Measurements from ENCODE around the gene DENND6A.
"Not testable (repeated sequence)": the region's sequence is repeated elsewhere in the genome, so short reads cannot be mapped to it uniquely, and the experiment has no call there.

DENND6A gene

DNA sequence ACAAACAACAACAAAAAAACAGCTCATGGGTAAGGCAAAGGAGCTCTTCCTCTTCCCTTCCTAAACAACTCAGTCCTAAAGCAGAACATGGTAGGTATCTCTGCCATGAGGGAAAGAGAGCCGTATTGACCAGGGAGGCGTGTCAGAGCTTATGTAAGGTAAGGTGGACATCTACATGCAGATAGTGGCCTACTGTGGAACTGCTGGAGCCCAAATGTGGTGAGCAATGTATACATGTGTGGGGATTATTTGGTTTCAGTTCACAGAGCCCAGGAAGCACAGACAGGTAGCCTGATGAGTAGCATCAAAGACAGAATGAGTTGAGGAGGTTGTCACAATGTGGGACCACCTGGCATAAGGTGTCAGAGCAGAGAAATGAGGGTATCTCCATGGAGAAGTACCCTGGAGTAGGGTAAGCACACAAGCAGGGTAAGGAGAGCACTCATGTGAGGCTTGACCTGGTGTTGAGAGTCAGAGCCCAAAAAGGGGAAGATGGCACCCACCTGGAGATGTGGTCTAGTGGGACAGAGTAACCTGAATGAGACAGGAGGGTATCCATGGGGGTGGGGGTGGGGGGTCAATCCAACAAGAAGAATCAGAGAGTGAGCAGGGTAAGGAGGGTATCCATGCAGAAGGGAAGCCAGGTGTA lies 45.5 kb downstream of the DENND6A start:
- no peak for FAIRE-seq
- no peak for DNase-seq (ENCODE audit: extremely low spot score, insufficient read length, low read depth)

DNA sequence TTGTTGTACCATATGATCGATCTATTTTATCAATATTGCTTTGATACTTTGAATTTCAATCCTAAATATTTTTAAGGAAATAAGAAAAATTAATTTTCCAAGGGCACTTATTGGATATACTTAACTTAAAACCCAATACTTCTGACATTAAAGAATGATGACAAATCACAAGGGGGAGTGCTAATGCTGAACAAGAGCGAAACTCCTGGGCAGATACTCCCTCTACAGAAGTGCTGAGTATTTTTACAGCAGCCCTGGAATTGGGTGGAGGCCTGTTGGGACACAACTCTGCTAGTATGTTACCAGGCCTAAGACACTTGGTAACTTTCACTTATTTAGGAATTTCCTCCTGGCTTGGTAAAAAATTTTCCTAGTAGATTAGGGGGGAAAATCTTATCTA lies 46.2 kb downstream of the DENND6A start:
- DNase-seq (ENCODE audit: extremely low spot score, insufficient read length, low read depth): no peak
- FAIRE-seq: no peak

DNA sequence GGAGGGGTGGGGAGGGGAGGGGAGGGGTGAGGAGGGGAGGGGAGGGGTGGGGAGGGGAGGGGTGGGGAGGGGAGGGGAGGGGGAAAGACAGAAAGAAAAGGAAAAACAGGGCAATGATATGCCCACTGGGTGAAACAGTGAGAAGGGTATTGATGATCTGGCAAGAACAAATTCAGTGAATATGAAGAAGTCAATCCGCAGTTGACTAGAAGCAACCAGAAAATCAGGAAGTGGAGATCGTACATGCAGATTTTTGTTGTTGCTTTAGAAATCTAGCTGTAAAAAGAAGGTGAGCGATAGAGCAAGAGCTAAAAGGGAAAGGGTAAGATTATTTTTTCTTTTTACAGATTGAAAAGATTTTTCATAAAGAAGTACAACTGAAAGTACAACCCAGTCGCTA lies 48.1 kb downstream of the DENND6A start:
- no peak for DNase-seq (ENCODE audit: extremely low spot score, insufficient read length, low read depth)
- no peak for FAIRE-seq

DNA sequence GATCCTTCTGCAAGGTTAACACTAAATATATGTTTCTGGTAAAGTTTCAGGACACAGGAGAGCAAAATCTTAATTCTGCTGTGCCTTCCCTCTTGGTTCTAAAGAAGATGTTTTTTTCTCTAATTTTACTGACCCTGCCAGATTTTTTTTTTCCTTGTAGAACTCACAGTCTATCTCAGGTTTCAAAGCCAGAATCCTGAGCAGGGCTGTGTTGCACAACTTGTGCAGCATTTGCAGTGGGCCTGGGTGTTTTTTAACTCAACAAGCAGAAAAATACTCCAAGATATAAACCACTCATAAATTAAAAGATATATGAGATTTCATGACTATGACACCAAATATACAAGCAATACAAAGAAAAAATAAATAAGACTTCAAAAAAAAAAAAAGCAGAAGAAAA lies 55.5 kb downstream of the DENND6A start:
- FAIRE-seq (no peak), DNase-seq (ENCODE audit: extremely low spot score, insufficient read length, low read depth) (no peak)

DNA sequence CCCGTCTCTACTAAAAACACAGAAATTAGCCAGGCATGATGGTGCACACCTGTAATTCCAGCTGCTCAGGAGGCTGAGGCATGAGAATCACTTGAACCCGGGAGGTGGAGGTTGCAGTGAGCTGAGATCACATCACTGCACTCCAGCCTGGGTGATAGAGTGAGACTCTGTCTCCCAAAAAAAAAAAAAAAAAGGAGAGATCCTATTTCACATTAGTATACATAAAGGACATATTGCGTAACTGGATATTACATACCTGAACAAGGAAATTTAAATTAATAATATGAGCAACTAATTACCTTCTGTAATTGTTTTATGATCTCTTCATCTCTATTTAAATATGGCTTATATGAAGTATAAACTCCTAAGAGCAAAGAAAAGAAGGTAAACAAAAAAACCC lies 58.6 kb downstream of the DENND6A start:
- FAIRE-seq; DNase-seq (ENCODE audit: extremely low spot score, insufficient read length, low read depth): not testable (repeated sequence)

DNA sequence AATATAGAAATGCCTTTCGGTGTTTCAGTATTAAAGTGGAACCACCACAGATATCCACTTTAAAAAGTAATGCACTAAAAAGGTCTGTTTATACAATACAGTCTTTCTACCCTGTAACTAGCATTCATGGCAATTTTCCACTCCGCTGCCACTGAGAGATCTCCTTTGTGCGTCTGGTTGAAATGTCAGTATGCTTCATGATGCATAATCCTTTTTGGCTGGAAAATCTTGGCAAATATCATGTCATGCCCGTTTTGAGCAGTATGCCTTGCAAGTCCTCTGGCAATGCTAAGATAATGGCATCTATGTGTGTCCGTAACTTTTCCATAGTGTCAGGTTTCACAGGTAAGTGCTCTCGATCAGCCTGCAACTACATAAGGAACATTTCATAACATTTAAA lies 64.9 kb downstream of the DENND6A start:
- FAIRE-seq: no peak
- no peak for DNase-seq (ENCODE audit: extremely low spot score, insufficient read length, low read depth)

DNA sequence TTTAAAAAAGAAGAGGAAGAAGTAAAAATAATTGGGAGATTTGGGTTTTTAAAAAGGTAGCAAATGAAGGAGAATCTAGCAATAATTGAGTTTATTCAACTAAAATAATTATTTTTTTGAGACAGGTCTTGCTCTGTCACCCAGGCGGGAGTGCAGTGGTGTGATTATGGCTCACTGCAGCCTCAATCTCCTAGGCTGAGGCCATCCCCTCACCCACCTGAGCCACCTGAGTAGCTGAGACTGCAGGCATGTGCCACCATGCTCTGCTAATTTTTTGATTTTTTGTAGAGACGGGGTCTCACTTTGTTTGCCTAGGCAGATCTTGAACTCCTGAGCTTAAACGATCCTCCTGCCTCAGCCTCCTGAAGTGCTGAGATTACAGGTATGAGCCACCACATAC lies 68.1 kb downstream of the DENND6A start:
- DNase-seq (ENCODE audit: extremely low spot score, insufficient read length, low read depth): no peak
- FAIRE-seq: no peak

DNA sequence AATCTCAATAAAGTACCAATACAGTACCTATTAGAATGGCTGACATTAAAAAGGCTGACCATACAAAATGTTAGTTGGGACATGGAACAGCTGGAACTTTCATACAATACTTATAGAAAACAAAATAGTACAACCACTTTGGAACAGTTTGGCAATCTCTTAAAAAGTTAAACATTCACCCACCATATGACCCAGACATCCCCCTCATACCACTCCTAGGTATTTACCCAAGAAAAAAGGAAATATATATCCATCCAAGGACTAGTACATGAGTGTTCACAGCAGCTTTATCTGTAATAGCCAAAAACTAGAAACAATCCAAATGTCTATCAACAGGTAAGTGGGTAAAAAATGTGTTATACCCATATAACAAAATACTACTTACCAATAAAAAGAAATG lies 70.5 kb downstream of the DENND6A start:
- DNase-seq (ENCODE audit: extremely low spot score, insufficient read length, low read depth): no peak
- FAIRE-seq: no peak

DNA sequence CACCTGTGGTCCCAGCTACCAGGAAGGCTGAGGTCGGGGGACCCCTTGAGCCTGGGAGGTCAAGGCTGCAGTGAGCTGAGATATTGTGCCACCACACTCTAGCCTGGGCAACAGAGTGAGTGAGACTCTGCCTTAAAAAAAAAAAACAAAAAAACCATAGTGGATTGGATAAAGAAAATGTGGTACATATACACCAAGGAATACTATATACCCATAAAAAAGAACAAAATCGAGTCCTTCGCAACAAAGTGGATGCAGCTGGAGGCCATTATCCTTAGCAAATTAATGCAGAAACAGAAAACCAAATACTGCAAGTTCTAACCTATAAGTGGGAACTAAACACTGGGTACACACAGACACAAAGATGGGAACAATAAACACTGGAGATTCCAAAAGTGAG lies 75.1 kb downstream of the DENND6A start:
- FAIRE-seq: no peak
- no peak for DNase-seq (ENCODE audit: extremely low spot score, insufficient read length, low read depth)

DNA sequence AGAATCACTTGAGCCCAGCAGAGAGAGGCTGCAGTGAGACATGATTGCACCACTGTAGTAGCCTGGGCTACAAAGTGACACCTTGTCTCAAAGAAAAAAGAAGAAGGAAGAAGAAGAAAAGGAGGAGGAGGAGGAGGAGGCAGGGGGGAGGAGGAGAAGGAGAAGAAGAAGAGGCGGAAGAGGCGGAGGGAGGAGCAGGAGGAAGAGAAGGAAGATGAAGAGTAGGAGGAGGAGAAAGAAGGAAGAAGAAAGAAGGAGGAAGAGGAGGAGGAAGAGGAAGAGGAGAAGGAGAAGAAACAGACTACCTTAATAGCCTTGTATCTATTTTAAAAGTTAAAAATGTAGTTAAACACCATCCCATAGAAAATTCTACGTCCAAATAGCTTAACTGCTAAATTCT lies 76.6 kb downstream of the DENND6A start:
- DNase-seq (ENCODE audit: extremely low spot score, insufficient read length, low read depth): no peak
- no peak for FAIRE-seq

DNA sequence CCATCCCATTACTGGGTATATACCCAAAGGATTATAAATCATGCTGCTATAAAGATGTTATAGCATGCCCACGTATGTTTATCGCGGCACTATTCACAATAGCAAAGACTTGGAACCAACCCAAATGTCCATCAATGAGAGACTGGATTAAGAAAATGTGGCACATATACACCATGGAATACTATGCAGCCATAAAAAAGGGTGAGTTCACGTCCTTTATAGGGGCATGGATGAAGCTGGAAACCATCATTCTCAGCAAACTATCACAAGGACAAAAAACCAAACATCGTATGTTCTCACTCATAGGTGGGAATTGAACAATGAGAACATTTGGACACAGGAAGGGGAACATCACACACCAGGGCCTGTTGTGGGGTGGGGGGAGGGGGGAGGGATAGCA lies 81.0 kb downstream of the DENND6A start:
- not testable (repeated sequence) for FAIRE-seq

DNA sequence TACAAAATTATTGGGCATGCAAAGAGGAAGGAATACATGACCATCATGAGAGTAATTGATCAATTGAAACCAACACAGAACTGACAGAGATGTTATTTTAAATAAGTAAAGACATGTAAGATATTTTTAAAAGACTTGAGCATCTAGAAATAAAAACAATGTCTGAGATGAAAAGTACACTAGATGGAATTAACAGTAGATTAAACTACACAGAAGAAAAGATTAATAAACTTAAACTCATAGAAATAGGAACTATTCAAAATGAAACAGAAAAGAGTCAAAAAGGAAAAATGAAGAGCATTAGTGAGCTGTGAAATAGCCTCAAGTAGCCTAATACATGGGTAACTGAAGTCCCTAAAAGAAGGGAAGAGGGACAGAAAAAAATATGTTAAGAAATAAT lies 87.2 kb downstream of the DENND6A start:
- DNase-seq (ENCODE audit: extremely low spot score, insufficient read length, low read depth): no peak
- FAIRE-seq: peak; percentile 21

More for the DNA sequence above, 81.0 kb downstream of the DENND6A start:
- not testable (repeated sequence) for DNase-seq (ENCODE audit: extremely low spot score, insufficient read length, low read depth)

DNA sequence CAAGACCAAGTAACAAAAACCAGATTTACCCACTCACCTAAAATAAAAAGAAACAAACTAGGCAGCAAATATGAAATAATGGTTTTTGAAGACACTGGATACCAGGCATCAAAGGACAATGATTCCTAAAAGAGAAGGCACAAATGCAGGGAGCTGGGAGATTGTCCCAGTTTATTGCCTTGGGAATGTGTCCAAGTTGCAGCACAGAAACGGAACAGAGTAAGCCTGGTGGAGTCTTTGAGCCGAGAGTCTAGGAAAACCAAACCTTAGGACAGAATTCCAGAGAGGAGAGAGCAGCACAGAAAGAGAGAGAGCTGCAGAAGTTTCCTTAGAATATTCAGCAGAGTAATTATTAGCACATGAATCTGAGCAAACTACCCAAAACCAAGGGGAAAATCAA lies 87.9 kb downstream of the DENND6A start:
- DNase-seq (ENCODE audit: extremely low spot score, insufficient read length, low read depth) (no peak), FAIRE-seq (no peak)

DNA sequence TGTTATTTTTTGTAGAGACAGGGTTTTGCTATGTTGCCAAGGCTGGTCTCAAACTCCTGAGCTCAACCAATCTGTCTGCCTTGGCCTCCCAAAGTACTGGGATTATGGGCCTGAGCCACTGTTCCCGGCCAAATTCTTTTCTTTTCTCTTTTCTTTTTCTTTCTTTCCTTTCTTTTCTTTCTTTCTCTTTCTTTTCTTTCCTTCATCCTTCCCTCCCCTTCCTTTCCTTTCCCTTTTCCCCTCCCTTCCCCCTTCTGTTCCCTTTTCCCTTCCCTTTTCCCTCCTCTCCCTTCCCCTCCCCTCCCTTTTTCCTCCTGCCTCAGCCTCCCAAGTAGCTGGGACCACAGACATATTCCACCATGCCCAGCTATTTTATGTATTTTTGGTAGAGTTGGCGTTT lies 92.7 kb downstream of the DENND6A start:
- DNase-seq (ENCODE audit: extremely low spot score, insufficient read length, low read depth) (no peak), FAIRE-seq (no peak)

DNA sequence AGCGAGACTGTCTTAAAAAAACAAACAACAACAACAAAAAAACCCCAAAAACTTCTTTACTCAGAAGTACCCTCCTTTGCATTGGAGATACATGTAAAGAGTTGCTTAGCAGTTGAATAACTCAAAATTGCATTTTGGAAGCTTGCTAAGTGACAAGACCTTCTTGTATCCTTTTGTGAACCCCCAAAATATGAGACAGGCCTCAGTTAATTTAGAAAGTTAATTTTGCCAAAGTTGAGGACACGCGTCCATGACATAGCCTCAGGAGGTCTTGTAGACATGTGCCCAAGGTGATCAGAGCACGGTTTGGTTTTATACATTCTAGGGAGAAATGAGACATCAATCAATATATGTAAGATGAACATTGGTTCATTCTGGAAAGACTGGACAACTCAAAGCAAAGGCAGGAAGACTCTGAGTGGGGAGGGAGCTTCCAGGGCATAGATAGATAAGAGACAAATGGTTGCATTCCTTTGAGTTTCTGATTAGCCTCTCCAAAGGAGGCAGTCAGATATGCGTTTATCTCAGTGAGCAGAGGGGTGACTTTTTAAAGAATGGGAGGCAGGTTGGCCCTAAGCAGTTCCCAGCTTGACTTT lies 94.0 kb downstream of the DENND6A start:
- FAIRE-seq: no peak
- no peak for DNase-seq (ENCODE audit: extremely low spot score, insufficient read length, low read depth)

DNA sequence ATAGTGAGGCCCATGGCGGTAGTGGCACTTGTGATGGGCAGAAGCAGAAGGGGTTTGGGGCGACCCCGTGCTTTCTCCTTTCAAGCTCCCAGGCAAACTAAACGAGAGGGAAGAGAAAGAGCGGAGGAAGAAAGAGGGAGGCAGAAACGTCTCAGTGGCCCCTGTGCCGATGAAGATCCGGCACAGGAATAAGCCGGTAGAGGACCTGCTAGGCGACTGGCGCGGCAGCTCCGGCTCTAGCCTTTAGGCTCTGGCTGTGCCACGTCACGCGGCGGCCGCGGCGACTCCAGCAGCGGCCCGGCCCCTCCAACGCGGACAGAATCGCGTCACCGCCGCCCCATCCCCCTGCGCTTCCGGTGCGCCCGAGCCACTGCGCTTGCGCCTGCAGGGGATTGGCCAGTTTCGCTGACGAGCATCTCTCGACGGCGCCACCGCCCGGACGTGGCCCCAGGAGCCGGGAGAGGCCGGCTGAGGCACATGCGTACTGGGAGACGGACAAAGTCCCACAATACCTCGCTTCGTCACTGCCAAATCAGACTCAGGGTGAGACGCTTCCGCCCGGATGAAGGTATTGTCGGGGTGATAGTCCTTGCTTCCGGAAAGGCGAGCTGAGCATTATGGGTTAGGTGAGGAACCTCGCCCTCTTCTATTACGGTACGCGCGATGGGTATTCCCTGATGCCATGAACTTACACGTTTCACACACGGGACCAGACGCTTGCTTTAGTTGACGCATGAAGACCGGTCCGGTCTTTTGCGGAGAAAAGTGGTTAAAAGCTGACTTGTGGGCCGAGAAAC lies 95.6 kb downstream of the DENND6A start, which contains the start of gene ARF4:
Gene ARF4 (minus strand): TSS at position 218 of the 797 bp plus-strand sequence. CDS start 204 bp downstream, at position 14.
- DNase-seq (ENCODE audit: extremely low spot score, insufficient read length, low read depth) (peak; percentile 98), FAIRE-seq (peak; percentile 100)

DNA sequence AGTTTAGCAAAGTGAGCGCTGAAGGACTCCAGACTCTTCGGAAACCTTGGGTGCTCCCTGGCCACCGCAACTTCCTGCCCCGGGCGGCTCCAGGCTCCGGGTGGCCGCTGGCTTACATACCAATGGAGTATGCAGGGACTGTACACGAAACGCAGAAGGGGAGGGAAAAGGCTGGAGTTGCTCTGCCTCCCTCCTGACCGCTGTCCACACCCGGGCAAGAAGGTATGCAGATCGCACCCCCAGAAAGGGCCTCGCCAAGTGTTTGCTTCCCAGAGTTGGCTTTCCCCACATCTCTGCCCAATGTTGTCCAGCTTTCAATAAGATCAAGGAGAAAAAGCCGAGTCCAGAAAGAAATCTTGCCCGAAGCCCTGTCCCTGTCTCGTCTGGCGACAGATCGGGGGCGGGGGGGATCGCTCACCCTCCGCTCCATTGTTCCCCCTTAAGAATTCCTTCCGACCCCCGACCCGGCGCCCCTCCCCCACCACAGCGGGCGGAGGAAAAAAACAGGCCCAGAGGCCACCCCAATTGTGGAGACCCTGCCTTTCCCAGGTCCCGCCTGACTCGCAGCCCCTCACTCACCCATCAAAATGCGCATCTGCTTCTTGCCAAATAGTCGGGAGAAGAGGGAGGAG lies 96.3 kb downstream of the DENND6A start:
- FAIRE-seq (peak; percentile 53), DNase-seq (ENCODE audit: extremely low spot score, insufficient read length, low read depth) (no peak)

DNA sequence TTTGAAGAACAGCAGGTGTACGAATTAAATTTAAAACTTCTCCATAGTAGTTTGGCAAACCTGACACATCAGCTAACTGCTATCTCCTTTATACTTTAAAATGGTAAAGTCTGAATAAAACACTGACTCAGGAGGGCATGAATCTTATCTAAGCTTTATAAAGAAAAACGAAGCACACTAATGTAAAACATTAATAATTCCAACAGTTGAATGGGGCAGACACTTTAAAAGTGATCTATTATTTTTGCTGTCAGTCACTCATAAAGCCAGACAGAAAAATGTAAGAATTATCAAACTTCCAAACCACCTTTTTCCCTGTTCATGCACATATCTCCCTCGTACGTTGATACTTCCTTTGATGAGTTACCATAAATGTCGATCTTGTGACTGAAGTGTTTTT lies 98.3 kb downstream of the DENND6A start:
- no peak for DNase-seq (ENCODE audit: extremely low spot score, insufficient read length, low read depth)
- FAIRE-seq: no peak

DNA sequence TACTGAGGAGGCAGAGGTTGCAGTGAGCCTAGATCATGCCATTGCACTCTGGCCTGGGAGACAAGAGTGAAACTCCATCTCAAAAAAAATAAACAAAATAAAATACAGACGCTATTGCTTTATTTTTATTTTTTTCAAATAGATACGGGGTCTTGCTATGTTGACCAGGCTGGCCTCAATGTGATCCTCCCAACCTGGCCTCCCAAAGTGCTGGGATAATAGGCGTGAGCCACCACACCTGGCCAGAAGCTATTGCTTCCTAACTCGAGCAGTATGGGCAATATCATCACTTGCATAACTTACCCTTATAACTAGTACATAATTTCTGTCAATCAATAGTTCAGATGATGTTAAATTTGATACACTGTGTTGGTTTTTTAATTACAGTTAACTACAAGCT lies 98.7 kb downstream of the DENND6A start:
- no peak for DNase-seq (ENCODE audit: extremely low spot score, insufficient read length, low read depth)
- no peak for FAIRE-seq

DNA sequence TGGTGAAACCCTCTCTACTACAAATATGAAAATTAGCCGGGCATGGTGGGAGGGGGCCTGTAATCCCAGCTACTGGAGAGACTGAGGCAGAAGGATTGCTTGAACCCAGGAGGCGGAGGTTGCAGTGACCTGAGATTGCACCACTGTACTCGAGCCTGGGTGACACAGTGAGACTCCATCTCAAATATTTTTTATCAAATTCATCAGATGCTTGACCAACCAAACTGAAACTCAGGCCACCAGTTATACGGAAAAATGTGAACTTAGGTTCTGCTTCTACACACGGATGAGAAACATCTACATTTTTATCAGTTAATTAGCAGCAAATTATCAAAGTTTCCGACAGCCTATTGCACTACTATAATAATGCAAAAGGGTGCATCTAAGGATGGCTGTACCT lies 100.6 kb downstream of the DENND6A start:
- DNase-seq (ENCODE audit: extremely low spot score, insufficient read length, low read depth) (no peak), FAIRE-seq (no peak)

DNA sequence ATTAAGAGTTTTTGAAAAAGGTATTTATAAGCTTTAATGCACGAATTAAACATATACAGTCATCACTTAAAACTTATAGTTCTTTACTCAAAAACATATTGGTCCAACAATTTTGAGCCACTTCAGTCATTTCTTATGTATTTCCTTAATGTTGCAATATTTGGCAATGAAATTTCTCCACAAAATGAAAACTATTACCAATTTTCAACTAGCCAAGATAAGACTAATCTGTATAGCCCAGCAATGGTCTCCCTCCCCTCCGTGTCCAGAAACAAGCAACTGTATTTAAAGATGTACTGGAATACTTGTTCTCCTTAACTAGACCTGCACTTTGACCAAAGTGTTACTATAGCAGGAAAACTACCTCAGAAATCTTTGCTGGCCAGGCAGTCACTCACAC lies 105.0 kb downstream of the DENND6A start:
- no peak for FAIRE-seq
- DNase-seq (ENCODE audit: extremely low spot score, insufficient read length, low read depth): no peak
